H1 (cell line): ENCODE data around the gene CD96.

Experiments used
- CBX8 ChIP-seq: fragments of 300-800, 300-1000 bp; sonication (generic); IDR thresholded peaks from 2 replicates; pipeline ENCODE4 v1.7.1; 2016; ENCODE audit warnings: low read depth, low read length, borderline replicate concordance
- CREB1 ChIP-seq: IDR thresholded peaks from 2 replicates; pipeline ENCODE4 v1.6.1; 2012; ENCODE audit warnings: inconsistent platforms
- KDM1A ChIP-seq: fragments of 200-600, 300-600 bp; sonication (generic); IDR thresholded peaks from 2 replicates; pipeline ENCODE4 v1.7.1; 2016; ENCODE audit warnings: mild to moderate bottlenecking, low read length, borderline replicate concordance
- POLR2A ChIP-seq, 2 experiments: IDR thresholded peaks; 1 replicate in 1 of 2; 2 replicates in 1 of 2; pipeline ENCODE4 v1.6.1; 2011; ENCODE audit warnings: low read depth in 2 of 2, low read length in 2 of 2, mild to moderate bottlenecking in 2 of 2; ENCODE audit errors: control extremely low read depth in 1 of 2
- POLR2AphosphoS5 ChIP-seq: IDR thresholded peaks from 2 replicates; pipeline ENCODE4 v1.6.1; 2011; ENCODE audit warnings: low read depth, low read length
- RFX5 ChIP-seq: IDR thresholded peaks from 2 replicates; pipeline ENCODE4 v1.6.1; 2011; ENCODE audit warnings: low read depth, low read length, improper control_type of control experiment, borderline replicate concordance
- SIN3A ChIP-seq, 2 experiments: IDR thresholded peaks in 1 of 2; conservative IDR thresholded peaks in 1 of 2; 2 replicates each; pipeline ENCODE4 v1.6.1; 2011 to 2012; ENCODE audit warnings: low read length in 2 of 2, improper control_type of control experiment in 1 of 2, low read depth in 1 of 2, mild to moderate bottlenecking in 1 of 2
- SP1 ChIP-seq: IDR thresholded peaks from 2 replicates; pipeline ENCODE4 v1.6.1; 2011; ENCODE audit warnings: low read depth, low read length
- TAF1 ChIP-seq: IDR thresholded peaks from 2 replicates; pipeline ENCODE4 v1.6.1; 2011; ENCODE audit warnings: mild to moderate bottlenecking, low read depth, low read length
- TAF7 ChIP-seq: optimal IDR thresholded peaks from 2 replicates; pipeline ENCODE3; 2011; ENCODE audit warnings: low read depth, mild to moderate bottlenecking, inconsistent platforms, low read length, moderate library complexity, borderline replicate concordance
- TBP ChIP-seq: IDR thresholded peaks from 2 replicates; pipeline ENCODE4 v1.6.1; 2011; ENCODE audit warnings: low read depth, low read length, improper control_type of control experiment
- YY1 ChIP-seq: IDR thresholded peaks from 2 replicates; pipeline ENCODE4 v1.6.1; 2011; ENCODE audit warnings: low read depth, mild to moderate bottlenecking, low read length
- TF ChIP-seq, protein P1 (sequence below), 3 experiments: IDR thresholded peaks; 1 replicate in 2 of 3; 2 replicates in 1 of 3; pipeline versions ENCODE4 v1.5.1 to v1.6.1; 2011; ENCODE audit warnings: low read length in 3 of 3, mild to moderate bottlenecking in 3 of 3, inconsistent platforms in 2 of 3, low read depth in 1 of 3, moderate library complexity in 1 of 3; ENCODE audit not compliant: insufficient read depth in 1 of 3; ENCODE audit errors: control extremely low read depth in 1 of 3
- TF ChIP-seq, protein P2 (sequence below): IDR thresholded peaks from 2 replicates; pipeline ENCODE4 v1.6.1; 2012; ENCODE audit warnings: low read length, inconsistent platforms

DNA sequence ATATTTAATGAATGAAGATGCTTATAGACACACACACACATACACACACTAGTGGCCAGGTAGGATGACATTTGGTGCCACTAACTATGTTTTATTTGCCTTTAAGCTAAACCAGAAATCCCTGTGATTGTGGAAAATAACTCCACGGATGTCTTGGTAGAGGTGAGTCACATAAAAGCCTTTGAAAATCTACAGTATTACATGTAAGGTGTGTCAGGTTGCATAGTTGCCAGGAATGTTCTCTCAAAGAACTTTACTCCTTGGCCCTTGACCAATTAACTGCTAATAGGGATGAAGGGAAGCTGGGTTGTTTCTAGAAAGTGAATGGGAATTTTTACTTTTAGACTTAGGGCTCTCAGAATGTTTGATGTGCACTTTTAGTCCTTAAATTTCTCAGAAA, 43.2 kb downstream of the CD96 start:
- TF ChIP-seq POLR2A (IDR thresholded peaks at IDR 0.05; ENCODE audit: control extremely low read depth in 1 of 2, low read depth in 2 of 2, low read length in 2 of 2), result no peak
- TF ChIP-seq, protein P1, sequence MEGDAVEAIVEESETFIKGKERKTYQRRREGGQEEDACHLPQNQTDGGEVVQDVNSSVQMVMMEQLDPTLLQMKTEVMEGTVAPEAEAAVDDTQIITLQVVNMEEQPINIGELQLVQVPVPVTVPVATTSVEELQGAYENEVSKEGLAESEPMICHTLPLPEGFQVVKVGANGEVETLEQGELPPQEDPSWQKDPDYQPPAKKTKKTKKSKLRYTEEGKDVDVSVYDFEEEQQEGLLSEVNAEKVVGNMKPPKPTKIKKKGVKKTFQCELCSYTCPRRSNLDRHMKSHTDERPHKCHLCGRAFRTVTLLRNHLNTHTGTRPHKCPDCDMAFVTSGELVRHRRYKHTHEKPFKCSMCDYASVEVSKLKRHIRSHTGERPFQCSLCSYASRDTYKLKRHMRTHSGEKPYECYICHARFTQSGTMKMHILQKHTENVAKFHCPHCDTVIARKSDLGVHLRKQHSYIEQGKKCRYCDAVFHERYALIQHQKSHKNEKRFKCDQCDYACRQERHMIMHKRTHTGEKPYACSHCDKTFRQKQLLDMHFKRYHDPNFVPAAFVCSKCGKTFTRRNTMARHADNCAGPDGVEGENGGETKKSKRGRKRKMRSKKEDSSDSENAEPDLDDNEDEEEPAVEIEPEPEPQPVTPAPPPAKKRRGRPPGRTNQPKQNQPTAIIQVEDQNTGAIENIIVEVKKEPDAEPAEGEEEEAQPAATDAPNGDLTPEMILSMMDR (IDR thresholded peaks at IDR 0.05; ENCODE audit: control extremely low read depth in 1 of 3, insufficient read depth in 1 of 3, low read depth in 1 of 3, low read length in 3 of 3), result no peak
- TF ChIP-seq TAF7, result no peak
- TF ChIP-seq SP1, result no peak
- TF ChIP-seq, protein P2, sequence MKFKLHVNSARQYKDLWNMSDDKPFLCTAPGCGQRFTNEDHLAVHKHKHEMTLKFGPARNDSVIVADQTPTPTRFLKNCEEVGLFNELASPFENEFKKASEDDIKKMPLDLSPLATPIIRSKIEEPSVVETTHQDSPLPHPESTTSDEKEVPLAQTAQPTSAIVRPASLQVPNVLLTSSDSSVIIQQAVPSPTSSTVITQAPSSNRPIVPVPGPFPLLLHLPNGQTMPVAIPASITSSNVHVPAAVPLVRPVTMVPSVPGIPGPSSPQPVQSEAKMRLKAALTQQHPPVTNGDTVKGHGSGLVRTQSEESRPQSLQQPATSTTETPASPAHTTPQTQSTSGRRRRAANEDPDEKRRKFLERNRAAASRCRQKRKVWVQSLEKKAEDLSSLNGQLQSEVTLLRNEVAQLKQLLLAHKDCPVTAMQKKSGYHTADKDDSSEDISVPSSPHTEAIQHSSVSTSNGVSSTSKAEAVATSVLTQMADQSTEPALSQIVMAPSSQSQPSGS, result no peak
- no peak for TF ChIP-seq CREB1
- no peak for TF ChIP-seq RFX5
- TF ChIP-seq POLR2AphosphoS5, result no peak
- TF ChIP-seq KDM1A, result no peak
- TF ChIP-seq TBP, result no peak
- TF ChIP-seq TAF1, result no peak
- no peak for TF ChIP-seq CBX8
- no peak for TF ChIP-seq SIN3A (conservative IDR thresholded peaks at IDR 0.05 in 1 of 2, IDR thresholded peaks at IDR 0.05 in 1 of 2; ENCODE audit: low read depth in 1 of 2, low read length in 2 of 2)
- TF ChIP-seq YY1, result no peak
